GM18868 (cell line): ENCODE results near the gene TCF12.
"Not testable (repeated sequence)": the region's sequence is repeated elsewhere in the genome, so short reads cannot be mapped to it uniquely, and the experiment has no call there.

Experiments used
- ATAC-seq: cut with Tn5 transposase; IDR thresholded peaks from one replicate; pipeline ENCODE4 v1.9.1; 2021; ENCODE audit warnings: mild to moderate bottlenecking, moderate library complexity; ENCODE audit not compliant: unreplicated experiment

Gene TCF12

DNA sequence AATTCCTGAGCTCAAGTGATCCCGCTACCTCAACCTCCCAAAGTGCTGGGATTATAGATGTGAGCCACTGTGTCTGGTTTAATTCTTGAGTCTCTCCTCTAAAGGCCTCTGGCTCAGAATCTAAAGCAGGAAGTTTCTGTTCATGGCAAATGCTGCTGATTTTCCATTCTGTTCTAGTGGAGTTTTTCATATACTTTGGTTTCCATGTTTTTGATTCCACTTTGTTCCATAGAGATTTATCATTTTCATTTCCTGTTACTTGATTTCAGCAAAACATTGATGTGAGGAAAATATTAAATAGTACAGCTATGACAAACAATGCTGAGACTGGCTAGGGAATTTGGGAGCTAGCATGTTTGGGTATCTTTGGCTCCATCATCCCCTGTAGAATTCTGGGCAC, 205.6 kb downstream of the TCF12 start:
- ATAC-seq: no peak

GRCh38 chr15:57129064-57129463, 210.6 kb downstream of the TCF12 start:
- no peak for ATAC-seq

- ATAC-seq: no peak
These were observed 212.5 kb downstream of the TCF12 start for GRCh38 chr15:57130956-57131355.

DNA sequence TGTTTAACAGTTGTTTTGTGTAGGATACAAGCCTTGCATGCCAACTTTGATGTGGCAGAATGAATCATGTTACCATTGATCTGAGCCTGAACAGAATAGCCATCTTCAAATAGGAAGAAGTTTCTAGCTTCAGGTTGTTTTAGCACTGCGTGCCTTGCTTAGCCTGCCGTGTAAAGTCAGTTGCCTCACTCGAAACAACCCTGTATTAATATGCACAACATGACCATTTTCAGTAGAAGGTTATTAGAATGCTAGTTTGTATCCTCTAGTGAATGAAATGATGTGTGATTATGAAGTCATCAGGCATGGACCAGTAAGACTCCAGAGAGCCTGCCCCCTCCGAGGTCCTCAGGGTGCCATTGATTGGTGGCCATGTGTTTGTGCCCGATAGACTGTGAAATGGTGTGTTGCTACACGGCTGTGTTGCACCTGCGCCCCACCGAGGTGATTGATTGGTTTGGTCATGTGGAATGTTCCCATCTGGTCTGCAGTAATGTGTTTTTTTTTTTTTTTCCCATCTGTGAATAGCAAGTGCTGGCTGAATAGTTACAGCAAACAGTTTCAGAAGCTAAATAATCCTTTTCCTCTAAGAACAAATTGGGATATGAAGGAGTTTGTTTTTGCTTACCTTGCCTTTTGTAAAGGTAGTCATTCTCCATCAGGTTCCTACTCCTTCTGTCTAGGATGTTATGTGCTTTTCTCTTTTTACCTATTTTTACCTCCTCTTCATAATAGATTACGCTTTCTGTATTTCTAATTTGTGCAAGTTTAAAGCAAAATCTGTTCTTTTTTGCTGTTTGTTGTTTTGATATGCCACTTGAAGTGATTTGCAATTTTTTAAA, 214.9 kb downstream of the TCF12 start:
- ATAC-seq: no peak

- ATAC-seq: no peak
These were observed 215.7 kb downstream of the TCF12 start for GRCh38 chr15:57134071-57134605.

DNA sequence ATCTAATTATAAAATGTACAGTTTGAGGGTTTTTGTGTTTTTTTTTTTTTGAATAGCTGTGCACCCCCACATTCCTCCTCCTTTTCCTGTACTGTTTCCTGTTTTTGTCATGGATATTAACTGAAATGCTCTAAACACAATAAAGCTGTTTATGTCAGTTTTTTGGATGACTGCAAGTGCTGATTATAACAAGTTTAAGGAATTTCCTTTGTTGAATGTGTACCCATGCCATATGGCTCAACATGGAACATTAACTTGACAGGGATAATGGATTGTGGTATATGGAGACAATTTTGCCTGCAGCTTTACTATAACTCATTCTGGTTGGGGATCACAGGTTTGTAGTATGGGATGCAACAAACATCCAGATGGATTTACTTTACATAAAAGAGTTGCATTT, 216.4 kb downstream of the TCF12 start:
- ATAC-seq: no peak

DNA sequence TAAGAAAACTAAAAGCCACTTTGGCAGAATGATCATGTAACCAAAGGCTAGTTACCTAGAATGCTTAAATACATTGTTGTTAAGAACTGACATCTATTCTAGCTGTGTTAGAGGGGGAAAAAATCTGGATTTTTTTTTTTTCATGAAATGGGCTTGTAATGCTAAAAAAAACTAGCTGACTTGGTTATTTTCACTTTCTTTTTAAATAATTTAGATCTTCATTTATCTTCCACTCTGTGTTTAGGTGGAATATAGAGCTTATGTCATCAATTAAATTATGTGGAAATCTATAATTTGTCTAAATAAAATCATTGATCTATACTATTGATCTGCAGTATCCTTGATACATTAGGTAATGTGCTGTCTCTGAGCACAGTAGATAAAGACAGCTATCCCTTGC, 217.4 kb downstream of the TCF12 start:
- no peak for ATAC-seq

- ATAC-seq: no peak
These were observed 219.9 kb downstream of the TCF12 start for GRCh38 chr15:57138349-57138788.

- ATAC-seq: no peak
These were observed 225.2 kb downstream of the TCF12 start for GRCh38 chr15:57143511-57144078.

GRCh38 chr15:57144448-57144847, 226.0 kb downstream of the TCF12 start:
- ATAC-seq: no peak

- ATAC-seq: no peak
These were observed 228.2 kb downstream of the TCF12 start for GRCh38 chr15:57146506-57147201.

DNA sequence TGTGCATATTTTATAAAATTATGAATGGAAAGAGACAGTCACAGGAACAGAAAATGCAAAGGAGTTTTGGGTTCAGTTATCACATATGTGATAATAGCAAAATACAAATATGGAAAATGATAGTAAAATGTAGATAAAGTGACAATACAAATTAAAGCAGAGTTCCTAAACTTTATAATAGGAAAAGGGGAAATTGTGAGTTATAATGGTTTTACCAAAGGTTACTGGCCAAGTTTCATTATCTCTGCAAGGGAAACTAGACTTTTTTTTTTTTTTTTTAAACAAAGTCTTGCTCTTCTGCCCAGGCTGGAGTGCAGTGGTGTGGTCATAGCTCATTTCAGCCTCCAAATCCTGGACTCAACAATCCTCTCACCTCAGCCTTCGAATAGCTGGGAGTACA, 229.2 kb downstream of the TCF12 start:
- ATAC-seq: no peak

DNA sequence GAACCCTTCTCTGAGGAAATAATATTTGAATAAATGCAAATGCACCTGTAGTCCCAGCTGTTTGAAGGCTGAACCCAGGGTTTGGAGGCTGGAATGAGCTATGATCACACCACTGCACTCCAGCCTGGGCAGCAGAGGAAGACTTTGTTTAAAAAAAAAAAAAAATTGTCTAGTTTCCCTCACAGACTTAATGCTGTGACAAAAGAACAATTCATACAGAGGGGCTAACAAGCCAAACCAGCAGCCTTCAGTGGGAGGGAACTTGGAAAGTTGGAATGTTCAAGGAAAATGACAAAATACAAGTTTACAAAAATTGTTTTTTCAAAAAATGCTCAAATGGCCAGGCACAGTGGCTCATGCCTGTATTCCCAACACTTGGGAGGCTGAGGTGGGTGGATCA, 229.8 kb downstream of the TCF12 start:
- ATAC-seq: no peak

- no peak for ATAC-seq
These were observed 230.8 kb downstream of the TCF12 start for GRCh38 chr15:57149196-57149595.

GRCh38 chr15:57150066-57150865, 231.8 kb downstream of the TCF12 start:
- ATAC-seq: no peak

- not testable (repeated sequence) for ATAC-seq
These were observed 232.4 kb downstream of the TCF12 start for GRCh38 chr15:57150866-57151203.

- no peak for ATAC-seq
These were observed 233.7 kb downstream of the TCF12 start for GRCh38 chr15:57152133-57152532.

DNA sequence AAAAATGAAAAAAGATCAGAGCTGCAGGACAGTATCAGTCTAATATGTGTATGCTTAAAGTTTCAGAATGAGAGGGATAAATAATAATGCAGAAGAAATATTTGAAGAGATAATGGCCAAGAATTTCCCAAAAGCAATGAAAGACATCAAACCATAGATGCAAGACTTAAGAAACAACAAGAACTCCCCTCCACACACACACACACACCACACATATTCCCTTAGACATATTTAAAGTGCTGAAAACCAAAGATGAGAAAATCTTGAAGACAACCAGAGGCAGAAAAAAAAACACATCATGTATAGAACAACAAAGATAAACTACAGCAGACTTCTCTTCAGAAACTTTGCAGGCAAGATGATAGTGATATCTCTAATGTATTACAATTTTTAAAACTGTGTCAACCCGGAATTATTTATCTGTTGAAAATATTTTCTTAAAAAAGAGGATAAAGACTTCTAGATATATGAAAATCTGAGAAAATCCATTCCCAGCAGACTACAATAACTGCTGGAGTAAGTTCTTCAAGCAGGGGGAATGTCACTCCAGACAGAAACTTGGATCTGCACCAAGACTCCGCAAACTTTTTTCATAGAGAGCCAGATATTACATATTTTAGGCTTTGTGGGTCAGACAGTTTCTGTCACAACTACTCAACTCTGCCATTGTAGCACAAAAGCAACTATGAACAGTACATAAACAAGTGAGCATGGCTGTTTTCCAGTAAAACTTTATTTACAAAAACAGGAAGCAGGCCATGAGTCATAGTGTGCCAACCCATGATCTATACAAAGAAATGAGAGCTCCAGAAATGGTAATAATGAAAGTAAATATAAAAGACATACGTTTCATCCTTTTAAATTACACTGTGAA, 234.5 kb downstream of the TCF12 start:
- peak; percentile 53 for ATAC-seq

DNA sequence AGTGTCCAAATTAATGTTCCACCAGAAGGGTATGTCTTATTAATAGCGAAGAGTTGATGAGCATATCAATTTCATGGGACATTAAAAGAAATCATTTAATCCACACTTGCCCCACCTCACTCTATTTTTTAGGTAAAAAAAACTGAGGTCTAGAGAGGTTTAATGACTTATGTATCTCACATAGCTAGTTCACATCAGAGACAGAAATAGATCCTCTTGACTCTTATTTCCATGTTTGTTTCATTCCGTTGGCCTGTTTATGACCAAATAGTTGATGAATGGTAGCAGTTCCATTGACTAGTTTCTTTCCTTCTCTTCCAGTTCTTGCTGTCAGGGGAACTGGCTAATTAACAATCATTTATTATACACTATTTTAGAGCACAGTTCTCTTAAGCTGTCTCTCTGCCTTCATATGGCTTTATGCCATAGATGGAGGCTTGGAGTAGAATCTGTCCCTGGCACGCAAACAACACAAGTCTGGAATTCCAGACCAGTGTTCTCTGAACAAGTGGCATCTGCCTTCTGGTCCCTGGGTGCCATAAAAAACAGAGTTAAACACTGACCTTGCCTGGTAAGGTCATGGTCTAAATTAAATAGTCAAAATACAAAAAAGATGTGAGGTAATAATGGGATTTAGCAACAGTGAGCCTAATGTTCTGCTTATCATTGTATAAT, 237.9 kb downstream of the TCF12 start:
- ATAC-seq: no peak
